HG03159 (cell line): Measurements from ENCODE around the gene RHBDL1.

ENCODE experiments used
- ATAC-seq: cut with Tn5 transposase; IDR thresholded peaks from one replicate; pipeline ENCODE4 v1.9.1; 2021; ENCODE audit warnings: mild to moderate bottlenecking, moderate library complexity; ENCODE audit not compliant: unreplicated experiment

Gene RHBDL1

DNA sequence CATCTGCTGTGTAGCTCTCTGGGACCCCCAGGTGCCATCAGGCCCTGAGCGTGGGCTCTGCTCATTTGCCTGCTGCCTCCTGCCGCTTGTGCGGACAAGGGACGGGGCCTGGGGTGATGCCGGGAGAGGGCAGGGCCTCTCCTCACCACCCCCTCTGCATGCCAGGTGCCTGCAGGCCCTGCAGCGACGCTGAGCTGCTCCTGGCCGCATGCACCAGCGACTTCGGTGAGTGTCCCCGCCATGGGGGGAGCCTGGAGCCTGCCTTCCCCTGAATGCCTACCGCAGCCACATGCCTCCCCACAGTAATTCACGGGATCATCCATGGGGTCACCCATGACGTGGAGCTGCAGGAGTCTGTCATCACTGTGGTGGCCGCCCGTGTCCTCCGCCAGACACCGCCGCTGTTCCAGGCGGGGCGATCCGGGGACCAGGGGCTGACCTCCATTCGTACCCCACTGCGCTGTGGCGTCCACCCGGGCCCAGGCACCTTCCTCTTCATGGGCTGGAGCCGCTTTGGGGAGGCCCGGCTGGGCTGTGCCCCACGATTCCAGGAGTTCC, 41.4 kb downstream of the RHBDL1 start:
- ATAC-seq: no peak

DNA sequence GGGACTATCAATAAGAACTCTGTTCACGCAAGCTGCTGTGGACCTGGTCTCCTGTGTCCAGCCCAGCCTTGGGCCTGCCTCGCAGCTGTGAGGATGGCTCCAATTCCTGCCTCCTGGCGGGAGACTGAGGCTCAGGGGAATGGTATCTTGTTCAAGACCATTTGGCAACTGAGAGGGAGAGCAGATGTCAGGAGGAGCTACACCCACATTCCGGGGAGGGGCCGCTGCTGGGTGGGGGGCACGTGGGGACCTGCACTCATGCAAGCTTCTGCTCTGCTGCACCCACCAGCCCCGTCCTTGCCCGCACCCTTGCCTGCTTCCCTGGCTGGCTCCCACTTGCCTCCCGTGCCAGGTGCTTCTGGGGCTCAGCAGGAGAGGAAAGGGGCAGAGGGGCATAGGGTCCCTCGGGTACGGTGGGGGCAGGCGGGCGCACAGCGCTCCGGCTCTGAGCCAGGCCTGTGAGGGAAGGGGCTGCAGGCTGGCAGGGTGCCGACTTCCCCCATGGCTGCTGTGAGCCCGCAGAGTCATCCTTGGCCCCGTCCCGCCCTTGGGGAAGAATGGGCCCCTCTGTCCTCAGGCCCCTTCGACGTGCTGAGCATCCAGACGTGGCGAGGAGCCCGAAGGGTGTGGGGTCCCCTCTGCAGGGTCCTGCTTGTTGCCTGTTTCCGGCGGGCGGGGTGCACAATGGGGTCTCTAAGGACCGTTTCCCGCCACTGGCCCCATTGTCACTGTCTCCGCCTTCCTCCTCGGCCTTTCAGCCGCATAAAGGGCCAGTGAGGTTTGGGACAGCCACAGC, 42.2 kb downstream of the RHBDL1 start:
- ATAC-seq: no peak

DNA sequence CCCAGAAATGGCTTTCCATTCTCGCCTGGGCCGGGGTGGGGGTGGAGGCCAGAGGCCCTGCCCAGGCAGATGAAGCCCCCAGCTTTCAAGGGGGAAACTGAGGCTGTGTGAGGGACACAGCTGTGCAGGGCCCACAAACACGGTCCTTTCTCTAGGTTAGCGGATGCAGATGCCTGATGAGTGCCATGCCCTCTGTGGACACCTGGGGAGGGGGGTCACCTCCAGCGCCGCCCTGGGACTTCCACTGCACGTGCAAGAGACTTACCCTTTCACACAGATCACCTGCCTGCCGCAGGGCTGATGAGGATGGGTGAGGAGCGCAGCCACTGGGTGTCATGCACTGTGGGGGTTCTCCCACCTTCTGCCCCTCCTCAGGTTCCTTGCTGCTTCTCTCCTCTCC, 42.9 kb downstream of the RHBDL1 start:
- no peak for ATAC-seq

DNA sequence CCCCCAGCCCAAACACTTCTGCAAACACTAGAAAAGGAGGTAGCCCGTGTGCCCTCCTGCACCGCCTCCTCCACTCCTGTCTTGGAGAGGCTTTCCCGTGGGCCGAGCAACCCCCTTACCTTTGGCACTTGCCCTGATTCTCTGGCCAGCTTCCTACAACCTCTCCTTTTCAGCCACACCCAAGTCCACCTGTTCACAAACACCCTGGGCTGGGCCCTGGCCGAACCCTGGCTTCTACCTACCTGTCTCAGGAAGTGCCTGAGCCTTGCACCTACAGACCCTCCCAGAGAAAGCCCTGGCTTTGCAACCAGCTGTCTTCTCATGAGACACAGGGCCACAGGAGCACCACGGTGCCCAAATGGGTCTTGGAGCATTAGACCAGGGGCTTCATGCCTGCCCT, 43.5 kb downstream of the RHBDL1 start:
- ATAC-seq: no peak

DNA sequence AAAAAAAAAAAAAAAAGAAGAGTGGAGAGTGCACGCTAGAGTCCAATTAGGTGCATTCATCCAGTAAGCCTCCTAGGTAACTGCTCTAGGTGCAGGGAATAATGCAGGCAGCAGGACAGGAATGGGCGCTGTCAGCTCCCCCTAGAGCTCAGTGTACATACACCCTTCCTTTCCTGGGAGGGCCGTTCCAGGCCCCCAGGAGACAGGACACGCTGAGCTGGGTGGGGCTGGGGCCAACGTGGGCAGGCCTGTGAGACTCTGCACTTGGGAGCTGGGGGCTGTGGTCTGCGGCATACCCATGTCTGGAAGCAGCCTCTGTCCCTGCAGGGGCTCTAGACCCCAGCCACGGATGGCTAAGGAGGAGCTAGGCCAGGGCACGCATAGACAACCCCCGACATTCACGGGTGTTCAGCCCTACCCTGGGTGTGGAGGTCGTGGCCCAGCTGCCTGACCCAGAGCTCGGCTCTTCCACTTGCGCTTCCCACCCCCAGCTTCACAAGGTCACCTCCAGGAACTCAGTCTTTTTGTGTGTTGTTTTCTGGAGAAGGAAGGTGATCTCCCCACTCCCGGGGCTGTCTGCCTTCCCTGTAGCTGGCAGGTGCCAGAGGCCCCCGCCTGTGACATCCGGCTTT, 44.5 kb downstream of the RHBDL1 start:
- no peak for ATAC-seq

DNA sequence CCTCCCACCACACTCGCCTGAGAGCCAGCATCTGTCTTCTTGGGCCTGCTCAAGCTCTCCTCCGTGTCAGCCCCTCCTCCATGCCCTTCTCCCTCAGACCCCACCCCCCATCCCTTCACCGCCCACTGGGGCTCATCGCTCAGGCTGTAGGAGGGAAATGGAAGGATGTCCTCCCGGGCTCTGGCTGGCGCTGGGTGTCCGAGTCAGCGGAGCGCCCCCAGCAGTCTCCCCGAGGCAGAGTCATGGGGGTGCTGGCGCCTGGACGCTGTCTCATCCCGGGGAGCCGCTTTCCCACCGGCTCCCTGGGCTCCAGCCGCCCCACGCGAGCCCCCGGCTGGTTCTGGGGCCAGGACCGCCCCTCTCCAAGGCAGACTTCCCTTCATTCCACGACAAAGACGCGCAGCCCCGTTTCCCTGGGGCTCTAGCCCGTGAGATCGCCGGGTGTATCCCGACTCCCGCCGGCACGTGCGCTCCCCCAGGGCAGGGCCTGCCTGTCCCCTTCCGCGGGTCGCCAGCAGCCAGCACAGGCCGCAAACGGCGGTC, 45.0 kb downstream of the RHBDL1 start:
- peak; percentile 18 for ATAC-seq

DNA sequence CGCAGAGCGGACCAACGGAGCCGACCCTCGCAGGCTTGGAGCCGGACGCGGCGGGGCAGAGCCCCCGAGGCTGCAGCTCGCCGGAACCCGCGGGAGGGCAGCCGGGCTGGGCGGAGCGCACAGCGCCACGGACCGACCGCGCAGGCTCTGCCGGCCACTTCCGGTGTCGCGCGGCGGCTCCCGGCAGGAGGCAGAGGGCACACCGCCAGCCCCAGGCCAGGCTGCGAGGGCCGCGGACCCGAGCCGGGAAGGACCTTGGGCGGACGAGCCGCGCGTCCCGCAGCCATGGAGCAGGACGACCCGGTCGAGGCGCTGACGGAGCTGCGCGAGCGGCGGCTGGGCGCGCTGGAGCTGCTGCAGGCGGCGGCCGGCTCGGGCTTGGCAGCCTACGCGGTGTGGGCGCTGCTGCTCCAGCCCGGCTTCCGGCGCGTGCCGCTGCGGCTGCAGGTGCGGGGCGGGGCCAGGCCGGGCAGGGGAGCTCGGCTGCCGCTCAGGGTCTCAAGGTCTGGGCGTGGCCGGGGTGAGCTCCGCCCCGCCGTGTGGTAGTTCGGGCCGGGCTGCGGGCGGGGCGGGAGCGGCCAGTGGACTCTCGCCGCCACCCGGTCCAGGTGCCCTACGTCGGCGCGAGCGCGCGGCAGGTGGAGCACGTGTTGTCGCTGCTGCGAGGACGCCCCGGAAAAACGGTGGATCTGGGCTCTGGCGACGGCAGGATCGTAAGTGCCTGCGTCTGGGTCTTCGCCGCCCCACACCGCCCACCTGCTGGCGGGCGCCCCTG, 45.7 kb downstream of the RHBDL1 start, which contains the start of gene ANTKMT:
Gene ANTKMT (plus strand): TSS at position 157 of the 775 bp plus-strand sequence. CDS start 129 bp downstream, at position 286.
- ATAC-seq: peak; percentile 69

DNA sequence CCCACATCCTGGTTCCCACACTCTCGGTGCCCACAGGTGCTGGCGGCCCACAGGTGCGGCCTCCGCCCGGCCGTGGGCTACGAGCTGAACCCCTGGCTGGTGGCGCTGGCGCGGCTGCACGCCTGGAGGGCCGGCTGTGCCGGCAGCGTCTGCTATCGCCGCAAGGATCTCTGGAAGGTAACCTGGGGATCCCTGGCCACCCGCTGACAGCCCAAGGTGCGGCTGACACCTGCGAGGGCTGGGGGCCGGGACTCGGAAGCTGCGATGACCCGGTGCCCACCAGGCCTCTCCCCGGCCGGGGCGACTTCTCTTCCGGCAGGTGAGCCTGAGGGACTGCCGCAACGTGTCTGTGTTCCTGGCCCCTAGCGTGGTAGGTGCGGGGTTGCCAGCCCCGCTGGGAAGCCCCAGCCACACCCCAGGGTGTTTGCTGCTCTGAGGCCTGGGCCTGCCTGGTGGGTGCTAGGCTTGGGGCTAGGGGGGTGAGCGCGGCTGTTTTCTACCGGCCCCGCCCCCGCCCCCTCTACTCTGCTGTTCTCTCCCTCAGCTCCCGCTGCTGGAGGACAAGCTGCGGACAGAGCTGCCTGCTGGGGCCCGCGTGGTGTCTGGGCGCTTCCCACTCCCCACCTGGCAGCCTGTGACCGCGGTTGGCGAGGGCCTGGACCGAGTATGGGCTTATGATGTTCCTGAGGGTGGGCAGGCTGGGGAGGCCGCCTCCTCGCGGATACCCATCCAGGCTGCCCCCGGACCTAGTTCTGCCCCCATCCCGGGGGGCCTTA, 46.5 kb downstream of the RHBDL1 start:
- no peak for ATAC-seq

DNA sequence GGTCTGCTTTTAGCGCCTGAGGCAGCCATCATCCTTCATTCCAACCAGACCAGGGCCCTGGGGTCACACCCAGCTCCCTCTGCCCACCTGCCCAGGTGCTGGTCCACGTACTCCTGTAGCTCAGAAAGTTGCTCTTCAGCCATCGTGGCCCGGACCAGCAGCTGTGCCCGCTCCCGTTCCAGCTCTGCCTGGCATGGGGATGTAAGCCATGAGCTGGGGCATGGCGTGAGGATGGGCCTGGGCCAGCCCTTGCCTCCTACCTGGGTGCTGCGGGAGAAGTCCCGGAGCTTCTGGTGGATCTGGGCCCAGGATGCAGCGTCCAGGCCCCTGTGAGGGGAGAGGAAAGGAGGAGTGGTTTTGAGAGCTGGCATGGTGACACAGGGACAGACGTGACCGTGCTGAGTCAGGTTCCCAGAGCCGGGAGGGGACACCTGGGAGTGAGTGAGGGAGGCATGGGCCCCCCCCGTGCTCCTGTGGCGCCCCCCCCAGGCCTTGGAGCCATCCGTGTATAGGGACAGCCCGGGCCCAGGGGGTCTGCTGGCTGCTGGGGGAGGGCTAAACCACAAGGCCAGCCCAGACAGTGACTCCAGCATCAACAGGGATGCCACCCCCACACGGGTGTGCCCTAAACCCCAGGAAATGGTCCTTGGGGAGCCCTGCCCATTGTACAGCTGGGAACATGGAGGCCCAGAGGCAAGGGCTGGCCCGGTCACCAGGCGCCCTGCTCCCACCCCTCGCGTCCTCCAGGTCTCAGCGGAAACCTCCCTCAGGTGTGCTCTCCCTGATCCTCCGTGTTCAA, 47.6 kb downstream of the RHBDL1 start:
- no peak for ATAC-seq

DNA sequence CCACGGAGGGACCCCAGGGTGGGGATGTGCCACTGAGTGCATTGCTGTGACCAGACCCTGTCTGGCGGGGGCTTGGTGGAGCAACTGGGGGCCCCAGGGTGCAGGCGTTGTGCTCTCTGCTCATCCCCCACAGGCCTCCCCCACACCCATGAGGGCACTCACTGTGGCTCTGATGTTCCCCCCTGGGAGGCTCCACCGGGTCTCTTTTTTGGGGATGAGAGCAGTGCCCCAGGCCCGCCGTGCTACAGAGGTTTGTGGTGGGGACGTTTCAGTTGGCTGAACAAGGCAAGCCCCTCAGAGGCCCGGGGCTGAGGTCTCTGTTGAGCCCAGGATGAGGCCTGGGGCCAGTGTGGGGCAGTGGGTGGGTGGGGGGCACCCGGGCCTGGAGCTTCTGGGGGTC, 48.2 kb downstream of the RHBDL1 start:
- no peak for ATAC-seq

DNA sequence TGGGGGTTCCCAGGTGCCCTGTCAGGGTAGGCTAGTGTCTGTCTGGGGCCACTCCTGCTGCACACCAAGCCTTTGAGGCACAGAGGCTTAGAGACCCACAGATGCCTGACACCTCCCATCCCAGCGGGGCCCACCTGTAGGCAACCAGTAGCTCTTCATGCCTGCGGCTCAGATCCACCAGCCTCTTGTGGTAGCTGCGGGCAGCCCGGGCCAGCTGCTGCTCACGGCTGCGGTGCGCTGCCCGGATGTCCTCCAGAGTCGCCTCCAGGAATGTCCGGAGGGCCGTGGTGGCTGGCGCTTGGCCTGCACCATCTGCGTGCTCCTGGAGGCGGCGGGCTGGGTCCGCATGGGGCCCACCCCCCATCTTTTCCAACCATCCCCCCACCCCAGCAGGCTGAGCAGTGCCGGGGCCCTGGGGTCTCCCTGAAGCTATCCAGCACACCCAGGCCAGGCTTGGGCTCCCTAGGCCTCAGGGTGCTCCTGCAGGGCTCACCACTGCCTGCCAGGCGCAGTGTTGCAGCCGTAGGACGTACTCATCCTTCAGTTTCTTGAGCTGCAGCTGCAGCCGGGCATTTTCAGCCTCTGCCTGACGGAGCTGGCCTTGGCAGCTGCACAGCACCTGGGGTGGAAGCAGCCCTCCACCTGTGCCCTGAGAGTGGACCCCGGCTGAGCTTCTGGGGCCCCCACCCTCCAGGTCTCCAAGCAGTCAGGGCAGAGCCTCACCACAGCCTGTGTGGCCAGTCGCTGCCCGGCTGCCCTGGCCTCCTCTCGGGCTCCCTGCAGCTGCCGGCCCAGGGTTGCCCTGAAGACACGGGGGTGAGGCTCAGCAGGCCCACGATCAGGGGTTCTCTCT, 48.9 kb downstream of the RHBDL1 start:
- no peak for ATAC-seq

DNA sequence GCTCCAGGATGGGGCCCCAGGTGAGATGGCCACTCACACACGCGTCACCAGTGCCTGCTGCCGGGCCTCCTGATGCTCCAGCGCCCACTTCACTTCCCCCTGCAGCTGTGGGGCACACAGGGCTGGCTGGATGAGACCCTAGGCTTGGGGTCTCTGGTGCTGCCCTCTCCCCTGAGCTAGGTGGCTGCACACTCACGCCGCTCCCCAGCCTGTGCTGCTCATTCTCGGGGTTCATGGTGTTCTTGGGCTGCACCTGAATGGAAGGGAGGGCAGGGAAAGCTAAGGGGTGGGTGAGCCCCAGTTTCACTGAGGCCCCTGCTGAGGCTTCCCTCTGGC, 49.5 kb downstream of the RHBDL1 start:
- ATAC-seq: no peak

DNA sequence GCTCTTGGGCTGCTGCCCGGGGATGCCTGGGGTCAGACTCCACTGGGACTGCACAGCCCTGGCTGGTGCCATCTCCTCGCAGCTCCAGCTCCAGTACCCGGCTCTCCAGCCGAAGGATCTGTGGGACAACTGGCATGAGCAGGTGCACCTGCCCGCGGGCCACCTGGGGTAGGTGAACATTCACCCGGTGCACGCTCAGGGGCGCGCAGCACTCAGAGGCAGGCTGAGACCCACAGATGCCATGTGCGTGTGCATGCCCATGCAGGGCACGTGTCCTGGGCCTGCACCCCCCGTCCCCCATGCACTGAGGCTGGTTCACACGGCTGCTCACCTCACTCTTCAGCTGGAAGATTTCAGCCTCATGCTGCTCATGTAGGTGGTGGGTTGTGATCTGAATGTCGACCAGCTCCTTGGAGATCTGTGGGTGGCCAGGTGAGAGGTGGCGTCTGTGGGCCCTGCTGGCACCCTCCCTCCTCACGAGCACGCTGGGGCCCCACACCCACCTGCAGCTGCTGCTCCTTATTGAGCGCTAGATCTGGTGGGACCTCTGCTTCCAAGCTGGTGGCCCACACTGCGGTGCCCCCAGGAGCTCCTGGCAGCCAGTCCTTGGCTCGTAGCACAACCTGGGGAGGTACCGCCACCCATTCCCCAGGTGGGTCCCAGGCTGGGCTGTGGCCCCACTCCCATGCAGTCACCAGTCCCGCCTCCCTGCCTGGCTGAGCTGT, 50.2 kb downstream of the RHBDL1 start:
- no peak for ATAC-seq

DNA sequence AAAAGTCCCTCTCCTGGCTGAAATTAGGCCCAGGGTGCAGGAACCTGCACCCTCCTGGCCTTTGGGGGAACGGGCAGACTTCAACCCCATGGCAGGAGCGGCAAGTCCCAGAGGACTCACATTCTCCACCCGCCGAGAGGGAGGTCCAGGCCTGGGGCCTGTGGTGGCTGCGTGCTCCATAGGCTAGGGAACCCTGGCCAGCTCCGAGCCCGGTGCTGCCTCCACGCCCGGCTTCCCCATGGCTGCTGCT, 50.6 kb downstream of the RHBDL1 start:
- ATAC-seq: no peak

DNA sequence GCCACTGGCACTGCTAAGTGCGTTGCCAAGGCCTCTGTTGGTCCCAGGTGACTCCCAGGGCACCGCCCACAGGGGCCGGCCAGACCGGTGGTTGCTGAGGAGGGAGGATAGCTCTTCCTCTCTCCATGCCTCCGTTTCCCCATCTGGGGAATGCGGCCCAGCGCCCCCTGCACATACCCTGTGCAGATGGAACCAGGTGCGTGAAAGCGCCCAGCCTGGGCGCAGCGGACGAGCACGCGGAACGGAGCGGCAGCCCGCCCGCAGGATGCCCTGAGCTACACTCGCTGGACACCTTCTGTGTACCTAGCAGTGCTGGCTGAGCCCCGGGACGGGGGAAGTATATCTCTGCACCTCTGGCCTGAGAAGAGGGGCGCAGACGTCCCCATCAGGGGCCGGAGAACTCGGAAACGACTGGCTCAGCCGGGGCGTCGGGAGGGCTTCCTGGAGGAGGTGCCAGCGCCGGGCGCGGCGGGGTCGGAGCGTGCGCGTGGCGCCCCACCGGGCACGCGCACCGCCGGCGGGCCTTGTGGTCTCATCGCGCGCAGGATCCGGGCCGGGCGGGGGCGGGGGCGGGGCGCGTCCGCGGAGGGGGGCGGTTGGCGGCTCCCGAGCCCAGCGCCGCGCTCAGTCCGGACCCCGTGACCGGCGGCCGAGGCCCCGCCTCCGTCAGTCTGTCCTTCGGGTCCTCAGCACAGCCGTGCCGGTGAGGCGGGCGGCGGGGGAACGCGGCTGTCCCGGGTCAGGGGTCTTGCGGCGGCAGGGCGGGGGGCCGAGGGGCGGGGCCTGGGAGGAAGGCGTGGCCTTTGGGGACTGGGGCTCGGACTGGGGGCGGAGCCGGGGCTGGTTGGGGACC, 51.2 kb downstream of the RHBDL1 start, which contains the start of the genes CCDC78 and HAGHL:
Gene CCDC78 (minus strand): TSS at position 6 of the 853 bp plus-strand sequence. CDS start 76 bp downstream, outside the sequence.
Gene HAGHL (plus strand): TSS at position 669 of the 853 bp plus-strand sequence. CDS start 404 bp downstream, outside the sequence.
- ATAC-seq: no peak

DNA sequence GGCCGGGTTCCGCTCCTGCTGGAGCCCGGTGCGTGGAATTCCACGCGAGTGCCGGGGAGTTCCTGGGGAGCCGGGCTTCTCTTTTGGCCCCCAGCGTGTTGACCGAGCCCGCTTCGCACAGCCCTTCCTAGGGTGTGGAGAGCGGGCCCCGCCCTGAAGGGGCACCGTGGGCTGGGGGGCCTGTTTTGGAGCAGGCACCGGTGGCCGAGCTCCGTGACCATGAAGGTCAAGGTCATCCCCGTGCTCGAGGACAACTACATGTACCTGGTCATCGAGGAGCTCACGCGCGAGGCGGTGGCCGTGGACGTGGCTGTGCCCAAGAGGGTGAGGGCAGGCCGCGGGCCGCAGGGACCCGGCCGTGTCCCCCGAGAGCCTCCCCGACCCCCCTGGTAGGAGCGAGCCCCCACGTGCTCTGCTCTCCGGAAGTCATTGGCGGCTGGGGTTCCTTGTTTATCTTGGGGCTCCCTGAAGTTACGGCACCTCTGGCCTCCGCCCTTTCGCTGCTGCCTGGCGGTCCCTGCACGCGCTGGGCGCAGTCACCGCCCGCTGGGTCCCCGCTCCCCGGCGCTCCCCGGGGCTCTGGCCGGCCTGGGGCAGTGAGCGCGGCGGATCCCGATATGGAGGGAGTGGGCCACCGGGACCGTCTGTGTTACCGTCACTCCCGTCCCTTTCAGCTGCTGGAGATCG, 52.0 kb downstream of the RHBDL1 start:
- no peak for ATAC-seq
